Kidney glomerular epithelial cell (primary cell): ENCODE results near the gene LSM14B.
"Not testable (repeated sequence)": the region's sequence is repeated elsewhere in the genome, so short reads cannot be mapped to it uniquely, and the experiment has no call there.

Source experiments
- DNase-seq: peaks from one replicate; lab custom pipeline; 2025; lab: John Stamatoyannopoulos, UW

Gene LSM14B

GRCh38 chr20:62114894-62115293 lies 7.4 kb upstream of the LSM14B start:
- no peak for DNase-seq

GRCh38 chr20:62115800-62116407 lies 6.4 kb upstream of the LSM14B start:
- not testable (repeated sequence) for DNase-seq

- no peak for DNase-seq
These were observed 5.5 kb upstream of the LSM14B start for GRCh38 chr20:62116558-62117361.

- DNase-seq, result no peak
These were observed 5.0 kb upstream of the LSM14B start for GRCh38 chr20:62117362-62117646.

- DNase-seq, result no peak
These were observed 4.6 kb upstream of the LSM14B start for GRCh38 chr20:62117658-62118057.

- no peak for DNase-seq
These were observed 3.9 kb upstream of the LSM14B start for GRCh38 chr20:62118113-62119043.

- DNase-seq, result no peak
These were observed 3.2 kb upstream of the LSM14B start for GRCh38 chr20:62119115-62119514.

GRCh38 chr20:62119591-62120364 lies 2.5 kb upstream of the LSM14B start:
- DNase-seq, result no peak

GRCh38 chr20:62120365-62120762 lies 1.9 kb upstream of the LSM14B start:
- DNase-seq, result no peak

- DNase-seq, result peak; percentile 52
These were observed 1.1 kb upstream of the LSM14B start for GRCh38 chr20:62120990-62121775.

- DNase-seq, result no peak
These were observed 577 bp downstream of the LSM14B start for GRCh38 chr20:62122654-62123449.

- DNase-seq, result peak; percentile 36
These were observed 1.3 kb downstream of the LSM14B start for GRCh38 chr20:62123450-62124118.

GRCh38 chr20:62126141-62126540 lies 3.9 kb downstream of the LSM14B start:
- no peak for DNase-seq

GRCh38 chr20:62127799-62128198 lies 5.5 kb downstream of the LSM14B start:
- DNase-seq, result no peak

- DNase-seq, result no peak
These were observed 6.2 kb downstream of the LSM14B start for GRCh38 chr20:62128502-62128901.

GRCh38 chr20:62129731-62130531 lies 7.7 kb downstream of the LSM14B start:
- DNase-seq, result no peak

GRCh38 chr20:62131560-62132320 lies 9.5 kb downstream of the LSM14B start:
- DNase-seq, result no peak

GRCh38 chr20:62132421-62132820 lies 10.1 kb downstream of the LSM14B start:
- DNase-seq, result no peak
